Peyer's patch (tissue), 4 donors: Measurements from ENCODE around the gene TGFA.

Source experiments
- CTCF ChIP-seq, 6 experiments: fragments of 450-650 bp in 4 of 6; fragments of 200-600 bp in 2 of 6; sonication (generic) in 1 of 6; IDR thresholded peaks; one replicate each; pipeline ENCODE4 v1.5.1; 2017 to 2019; ENCODE audit warnings: antibody characterized with exemption in 6 of 6, mild to moderate bottlenecking in 3 of 6, moderate library complexity in 1 of 6
- POLR2A ChIP-seq, 2 donors: fragments of 450-650 bp; IDR thresholded peaks; one replicate each; pipeline ENCODE4 v1.5.1; 2017; ENCODE audit warnings: antibody characterized with exemption in 2 of 2, mild to moderate bottlenecking in 2 of 2, moderate library complexity in 2 of 2

DNA sequence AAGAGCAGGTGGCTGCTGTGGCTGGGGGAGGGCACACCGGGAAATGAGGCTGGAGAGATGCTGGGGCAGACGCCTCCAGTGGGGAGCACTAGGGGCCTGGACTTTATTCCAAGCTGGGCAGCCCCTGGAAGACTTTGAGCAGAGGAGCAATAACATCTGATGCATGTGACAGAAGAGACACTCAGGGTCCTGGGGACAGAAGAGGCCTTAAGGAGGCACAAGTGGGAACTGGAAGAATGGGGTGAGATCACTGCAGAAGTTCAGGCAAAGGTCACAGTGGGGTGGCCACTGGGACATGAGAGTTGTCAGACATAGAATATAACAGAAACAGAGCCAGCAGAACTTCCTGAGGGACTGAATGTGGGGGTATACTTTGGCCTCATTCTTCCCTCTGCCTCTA lies 24.0 kb downstream of the TGFA start:
- no peak for TF ChIP-seq CTCF (IDR thresholded peaks at IDR 0.05)
- TF ChIP-seq POLR2A (IDR thresholded peaks at IDR 0.05) = no peak
